CD14-positive monocyte (primary cell): ENCODE data around the gene CTNND1. TPM values are rescaled to one million over a fixed set of nuclear protein-coding genes. Genes with fewer than 3 reads are reported as not detected.

Experiments
- DNase-seq, 3 donors: peaks; one replicate each; pipeline ENCODE4 v3.0.0-alpha.2; 2011 to 2022
- H2AFZ ChIP-seq: 2 replicates; pipeline ENCODE4 v1.6.0; 2012; ENCODE audit warnings: mild to moderate bottlenecking, low read depth, low read length, inconsistent platforms; ENCODE audit not compliant: insufficient read depth, poor library complexity, severe bottlenecking
- H3K27ac ChIP-seq, 2 donors: 1 replicate in 1 of 2; 2 replicates in 1 of 2; pipeline ENCODE4 v1.5.1; 2012 to 2013; ENCODE audit warnings: low read length in 2 of 2, control low read depth in 1 of 2, inconsistent platforms in 1 of 2, low read depth in 1 of 2, mild to moderate bottlenecking in 1 of 2
- H3K27me3 ChIP-seq, 2 donors: one replicate each; pipeline versions ENCODE4 v1.6.0 to v1.6.1; 2011 to 2013; ENCODE audit warnings: low read length in 2 of 2; ENCODE audit not compliant: control insufficient read depth in 2 of 2, insufficient read depth in 2 of 2
- H3K36me3 ChIP-seq, 2 donors: replicated peaks in 1 of 2; 1 replicate in 1 of 2; 2 replicates in 1 of 2; pipeline versions ENCODE4 v1.5.1 to v1.6.1; 2012 to 2013; ENCODE audit warnings: low read length in 2 of 2, control low read depth in 1 of 2, inconsistent platforms in 1 of 2, mild to moderate bottlenecking in 1 of 2; ENCODE audit not compliant: insufficient read depth in 2 of 2, control insufficient read depth in 1 of 2
- H3K4me1 ChIP-seq, 2 donors: 1 replicate in 1 of 2; 2 replicates in 1 of 2; pipeline versions ENCODE4 v1.5.1 to v1.6.1; 2012 to 2013; ENCODE audit warnings: low read length in 2 of 2, control low read depth in 1 of 2, inconsistent platforms in 1 of 2, mild to moderate bottlenecking in 1 of 2, moderate library complexity in 1 of 2; ENCODE audit not compliant: insufficient read depth in 2 of 2, control insufficient read depth in 1 of 2
- H3K4me2 ChIP-seq: replicated peaks from 2 replicates; pipeline ENCODE3; 2012; ENCODE audit warnings: low read length, moderate library complexity, mild to moderate bottlenecking; ENCODE audit not compliant: poor library complexity, severe bottlenecking; ENCODE audit errors: extremely low read depth
- H3K4me3 ChIP-seq, 3 experiments: fragments of 200-600 bp in 1 of 3; sonication (generic) in 1 of 3; replicated peaks in 1 of 3; 1 replicate in 2 of 3; 2 replicates in 1 of 3; pipeline ENCODE4 v1.5.1; 2011 to 2013; ENCODE audit warnings: low read length in 3 of 3, mild to moderate bottlenecking in 3 of 3, control low read depth in 2 of 3, low read depth in 2 of 3, inconsistent platforms in 1 of 3, moderate library complexity in 1 of 3
- H3K79me2 ChIP-seq: 2 replicates; pipeline ENCODE4 v1.6.0; 2012; ENCODE audit warnings: mild to moderate bottlenecking, control low read depth, inconsistent platforms, low read length, moderate library complexity; ENCODE audit not compliant: insufficient read depth
- H3K9ac ChIP-seq: 2 replicates; pipeline ENCODE4 v1.6.0; 2017; ENCODE audit warnings: low read length, mild to moderate bottlenecking; ENCODE audit not compliant: insufficient read depth, poor library complexity, severe bottlenecking
- H3K9me3 ChIP-seq, 2 donors: replicated peaks in 1 of 2; 1 replicate in 1 of 2; 2 replicates in 1 of 2; pipeline versions ENCODE4 v1.5.1 to v1.6.1; 2012 to 2013; ENCODE audit warnings: low read length in 2 of 2, control low read depth in 1 of 2; ENCODE audit not compliant: control insufficient read depth in 1 of 2, insufficient read depth in 1 of 2
- H4K20me1 ChIP-seq: 2 replicates; pipeline ENCODE4 v1.6.0; 2012; ENCODE audit warnings: mild to moderate bottlenecking, low read length, control low read depth, moderate library complexity; ENCODE audit not compliant: insufficient read depth
- H3K27ac Mint-ChIP-seq, 7 donors: one replicate each; pipeline ENCODE4 v1.8.0; 2020; ENCODE audit warnings: mild to moderate bottlenecking in 7 of 7, mixed read lengths in 7 of 7, moderate library complexity in 6 of 7, inconsistent platforms in 2 of 7
- H3K27me3 Mint-ChIP-seq, 3 donors: one replicate each; pipeline ENCODE4 v1.8.0; 2021 to 2022; ENCODE audit warnings: low read depth in 3 of 3, mild to moderate bottlenecking in 3 of 3, mixed read lengths in 3 of 3, moderate library complexity in 3 of 3, inconsistent platforms in 1 of 3
- H3K36me3 Mint-ChIP-seq, 2 donors: one replicate each; pipeline ENCODE4 v1.8.0; 2020; ENCODE audit warnings: mixed read lengths in 2 of 2, inconsistent platforms in 1 of 2, mild to moderate bottlenecking in 1 of 2
- H3K4me1 Mint-ChIP-seq: one replicate; pipeline ENCODE4 v1.8.0; 2020; ENCODE audit warnings: mild to moderate bottlenecking, mixed read lengths
- H3K4me3 Mint-ChIP-seq, 2 donors: one replicate each; pipeline ENCODE4 v1.8.0; 2020; ENCODE audit warnings: mild to moderate bottlenecking in 2 of 2, mixed read lengths in 2 of 2, moderate library complexity in 1 of 2
- H3K9me3 Mint-ChIP-seq, 7 donors: one replicate each; pipeline ENCODE4 v1.8.0; 2020 to 2022; ENCODE audit warnings: mixed read lengths in 7 of 7, mild to moderate bottlenecking in 6 of 7, moderate library complexity in 6 of 7, inconsistent platforms in 2 of 7
- CTCF ChIP-seq: fragments of 200-600 bp; IDR thresholded peaks from one replicate; pipeline ENCODE4 v1.8.0; 2022; ENCODE audit warnings: antibody characterized with exemption, mild to moderate bottlenecking
- WGBS: methylation state at CpG from one replicate; pipeline ENCODE4 v1.1.5; 2013; ENCODE audit warnings: missing lambda C conversion rate; ENCODE audit not compliant: insufficient coverage; 5-methylcytosine and 5-hydroxymethylcytosine counted together
- intact Hi-C, 2 donors: fragments of 100-400 bp; cut with micrococcal nuclease; formaldehyde crosslinking; loops; one replicate each; pipeline versions ENCODE4 v1.15.0 to v1.15.1; 2023
- polyA plus RNA-seq, 3 donors: library from polyadenylated mRNA; depleted of rRNA in 1 of 3; unstranded in 2 of 3; stranded (reverse) in 1 of 3; fragments of 300-500 nt in 2 of 3; fragments of >200 nt in 1 of 3; fragmentation: Illumina TruSeq in 2 of 3; gene quantifications; 1 replicate in 2 of 3; 2 replicates in 1 of 3; pipeline ENCODE4 v1.2.3, GENCODE V29; 2012 to 2021

The CTNND1 gene
- polyA plus RNA-seq, 3 donors: 10.8 to 36.0 (median 13.7) TPM

GRCh38 chr11:57777969-57778317, 16.3 kb downstream of the CTNND1 start:
- H2AFZ ChIP-seq: no peak overlapping the region
- H3K79me2 ChIP-seq: peaks cover 89% of the 10 kb centered on the region
- peaks cover 24 to 43% of the 10 kb centered on the region in 2 donors for H3K4me1 ChIP-seq
- no peak overlapping the region for H3K4me3 Mint-ChIP-seq
- no peak overlapping the region for H3K4me2 ChIP-seq
- TF ChIP-seq CTCF: no peak
- no peaks in the 10 kb centered on the region for H3K27me3 ChIP-seq
- no peaks in the 10 kb centered on the region for H3K27me3 Mint-ChIP-seq
- H3K27ac ChIP-seq: no peak overlapping the region
- H4K20me1 ChIP-seq: peaks cover 72% of the 10 kb centered on the region
- 100% methylated on average over 3 of the region's 3 CpGs for WGBS
- H3K9me3 Mint-ChIP-seq: no peaks in the 10 kb centered on the region
- DNase-seq: no peak
- H3K9ac ChIP-seq: no peak overlapping the region
- H3K36me3 ChIP-seq: peaks cover 0 to 9% of the 10 kb centered on the region in 2 donors
- peaks cover 68% of the 10 kb centered on the region for H3K4me1 Mint-ChIP-seq
- intact Hi-C loops: no loop called here
- H3K4me3 ChIP-seq: no peak overlapping the region
- no peak overlapping the region for H3K27ac Mint-ChIP-seq
- no peaks in the 10 kb centered on the region for H3K9me3 ChIP-seq
- peaks cover 26 to 37% of the 10 kb centered on the region in 2 donors for H3K36me3 Mint-ChIP-seq

- Histone ChIP-seq H3K4me2 (no peak overlapping the region), H4K20me1 (peaks cover 72% of the 10 kb centered on the region), H3K36me3 (peaks cover 0 to 9% of the 10 kb centered on the region in 2 donors), H3K79me2 (peaks cover 84% of the 10 kb centered on the region), H3K4me1 (peaks cover 24 to 43% of the 10 kb centered on the region in 2 donors), H2AFZ (no peak overlapping the region), H3K9ac (no peak overlapping the region), H3K27me3 (no peaks in the 10 kb centered on the region), H3K27ac (no peak overlapping the region), H3K4me3 (no peak overlapping the region), H3K9me3 (no peaks in the 10 kb centered on the region)
- H3K36me3 Mint-ChIP-seq: peaks cover 28 to 37% of the 10 kb centered on the region in 2 donors
- H3K27me3 Mint-ChIP-seq: no peaks in the 10 kb centered on the region
- DNase-seq: no peak
- no peak overlapping the region for H3K4me3 Mint-ChIP-seq
- intact Hi-C loops: no loop called here
- TF ChIP-seq CTCF: no peak
- WGBS: 35% methylated on average over 5 of the region's 6 CpGs
- H3K9me3 Mint-ChIP-seq: peaks cover 0 to 2% (median 0%) of the 10 kb centered on the region in 7 donors
- H3K4me1 Mint-ChIP-seq: peaks cover 66% of the 10 kb centered on the region
- peak overlapping the region in 3 of 7 donors; percentile 8 to 49 (median 27) for H3K27ac Mint-ChIP-seq
Measured at GRCh38 chr11:57778318-57779037, 16.9 kb downstream of the CTNND1 start.
